DOHH2 (cell line): ENCODE data around the gene LINGO1.

ENCODE experiments used
- CTCF ChIP-seq: fragments of 200-600 bp; sonication (generic); IDR thresholded peaks from one replicate; pipeline ENCODE4 v1.5.1; 2014; ENCODE audit warnings: antibody characterized with exemption, mild to moderate bottlenecking, low read depth, low read length; ENCODE audit not compliant: poor library complexity, severe bottlenecking
- EZH2phosphoT487 ChIP-seq: fragments of 200-600 bp; sonication (generic); IDR thresholded peaks from 2 replicates; pipeline ENCODE4 v1.6.1; 2017; ENCODE audit warnings: borderline replicate concordance, mild to moderate bottlenecking, antibody characterized with exemption, low read length, moderate library complexity, mixed read lengths

GRCh38 chr15:77597804-77598453 lies 34.8 kb downstream of the LINGO1 start:
- no peak for TF ChIP-seq CTCF
- no peak for TF ChIP-seq EZH2phosphoT487
